Lower lobe of right lung (tissue), 2 donors: ENCODE measurements around the gene CYSTM1. TPM values are rescaled to one million over a fixed set of nuclear protein-coding genes. Genes with fewer than 3 reads are reported as not detected.

Source experiments
- ATAC-seq, 2 donors: fragments of 200-7000 bp; cut with Tn5 transposase; one replicate each; pipeline ENCODE4 v1.9.1; 2020 to 2022; ENCODE audit warnings: mild to moderate bottlenecking in 2 of 2, moderate library complexity in 2 of 2
- DNase-seq: peaks from one replicate; pipeline ENCODE4 v3.0.0-alpha.2; 2020
- H3K27ac ChIP-seq: fragments of 200-600 bp; one replicate; pipeline ENCODE4 v1.8.0; 2022
- H3K27me3 ChIP-seq: fragments of 200-600 bp; one replicate; pipeline ENCODE4 v1.8.0; 2022; ENCODE audit warnings: low read depth
- H3K36me3 ChIP-seq: fragments of 200-600 bp; one replicate; pipeline ENCODE4 v1.8.0; 2022; ENCODE audit warnings: mild to moderate bottlenecking
- H3K4me1 ChIP-seq: fragments of 200-600 bp; one replicate; pipeline ENCODE4 v1.8.0; 2022
- H3K4me3 ChIP-seq: fragments of 200-600 bp; one replicate; pipeline ENCODE4 v1.8.0; 2022; ENCODE audit warnings: mild to moderate bottlenecking
- H3K9me3 ChIP-seq: fragments of 200-600 bp; one replicate; pipeline ENCODE4 v1.8.0; 2022
- intact Hi-C: fragments of 100-400 bp; cut with DNase I; formaldehyde crosslinking; loops from one replicate; pipeline ENCODE4 v1.11.0; 2022
- total RNA-seq: library from RNA; stranded (reverse); fragmentation: NEBNext Ultra II Directional; extraction: Animal tissue kit (Norgen Biotek cat#: 25700); gene quantifications from one replicate; pipeline ENCODE4 v1.2.1, GENCODE V29; 2021
- TF ChIP-seq, protein P1 (sequence below): fragments of 200-600 bp; IDR thresholded peaks from one replicate; pipeline ENCODE4 v1.8.0; 2022; ENCODE audit warnings: antibody characterized with exemption, mild to moderate bottlenecking
- donor health status: DM: no; HTN: yes; CAD: no; lungs with severe emphysema.

CYSTM1 gene
- total RNA-seq, 1 donor from 2014 or later: 80.4 TPM

DNA sequence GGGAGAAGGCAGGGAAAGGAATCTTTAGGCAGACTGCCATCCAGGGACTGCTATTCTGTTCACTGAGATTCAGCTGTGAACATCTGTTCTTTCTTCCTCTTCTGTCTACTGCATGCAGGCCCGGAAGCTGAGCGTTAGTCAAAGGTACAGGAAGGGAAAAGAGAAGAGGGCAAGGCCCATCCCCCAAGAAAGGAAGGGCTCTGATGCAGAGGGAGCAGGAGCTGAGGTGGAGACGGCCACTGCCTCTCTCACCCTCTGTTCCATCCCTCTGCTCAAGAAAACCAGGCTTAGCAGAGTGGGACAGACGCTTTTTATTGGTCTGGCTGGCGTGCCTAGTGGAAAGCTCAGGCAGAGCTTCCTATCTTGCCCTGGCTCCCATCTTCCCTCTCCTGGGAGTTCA, 70.4 kb downstream of the CYSTM1 start:
- peaks cover 60% of the 10 kb centered on the region for H3K4me1 ChIP-seq
- no peak overlapping the region for H3K4me3 ChIP-seq
- ATAC-seq (no peak), DNase-seq (no peak)
- intact Hi-C loops: no loop called here
- no peaks in the 10 kb centered on the region for H3K27me3 ChIP-seq
- H3K27ac ChIP-seq: peak overlapping the region; percentile 58
- H3K9me3 ChIP-seq: no peaks in the 10 kb centered on the region
- TF ChIP-seq, protein P1, sequence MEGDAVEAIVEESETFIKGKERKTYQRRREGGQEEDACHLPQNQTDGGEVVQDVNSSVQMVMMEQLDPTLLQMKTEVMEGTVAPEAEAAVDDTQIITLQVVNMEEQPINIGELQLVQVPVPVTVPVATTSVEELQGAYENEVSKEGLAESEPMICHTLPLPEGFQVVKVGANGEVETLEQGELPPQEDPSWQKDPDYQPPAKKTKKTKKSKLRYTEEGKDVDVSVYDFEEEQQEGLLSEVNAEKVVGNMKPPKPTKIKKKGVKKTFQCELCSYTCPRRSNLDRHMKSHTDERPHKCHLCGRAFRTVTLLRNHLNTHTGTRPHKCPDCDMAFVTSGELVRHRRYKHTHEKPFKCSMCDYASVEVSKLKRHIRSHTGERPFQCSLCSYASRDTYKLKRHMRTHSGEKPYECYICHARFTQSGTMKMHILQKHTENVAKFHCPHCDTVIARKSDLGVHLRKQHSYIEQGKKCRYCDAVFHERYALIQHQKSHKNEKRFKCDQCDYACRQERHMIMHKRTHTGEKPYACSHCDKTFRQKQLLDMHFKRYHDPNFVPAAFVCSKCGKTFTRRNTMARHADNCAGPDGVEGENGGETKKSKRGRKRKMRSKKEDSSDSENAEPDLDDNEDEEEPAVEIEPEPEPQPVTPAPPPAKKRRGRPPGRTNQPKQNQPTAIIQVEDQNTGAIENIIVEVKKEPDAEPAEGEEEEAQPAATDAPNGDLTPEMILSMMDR: no peak
- peaks cover 45% of the 10 kb centered on the region for H3K36me3 ChIP-seq

DNA sequence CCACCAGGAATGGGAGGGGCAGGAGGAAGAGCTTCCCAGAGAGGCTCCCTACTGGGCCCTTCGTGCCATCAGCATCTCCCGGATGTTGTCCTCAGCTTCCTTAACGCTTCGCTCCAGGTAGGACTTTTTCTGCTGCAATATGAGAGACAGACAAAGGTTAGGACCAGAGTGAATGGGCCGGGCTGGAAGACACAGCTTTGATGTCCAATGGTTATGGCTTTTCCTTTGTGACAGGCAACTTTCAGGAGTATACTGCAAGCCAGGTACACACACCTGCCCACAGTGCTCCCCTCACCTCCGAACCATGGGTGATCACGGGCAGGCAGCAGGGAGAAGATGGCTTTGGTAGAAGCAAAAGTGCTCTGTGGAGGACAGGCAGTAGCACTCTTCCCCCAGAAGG, 70.9 kb downstream of the CYSTM1 start:
- TF ChIP-seq, protein P1: no peak
- Histone ChIP-seq H3K4me1 (peaks cover 60% of the 10 kb centered on the region), H3K9me3 (no peaks in the 10 kb centered on the region), H3K4me3 (no peak overlapping the region), H3K27me3 (no peaks in the 10 kb centered on the region), H3K27ac (peak overlapping the region; percentile 58), H3K36me3 (peaks cover 49% of the 10 kb centered on the region)
- ATAC-seq: no peak
- no peak for DNase-seq
- intact Hi-C loops: no loop called here

DNA sequence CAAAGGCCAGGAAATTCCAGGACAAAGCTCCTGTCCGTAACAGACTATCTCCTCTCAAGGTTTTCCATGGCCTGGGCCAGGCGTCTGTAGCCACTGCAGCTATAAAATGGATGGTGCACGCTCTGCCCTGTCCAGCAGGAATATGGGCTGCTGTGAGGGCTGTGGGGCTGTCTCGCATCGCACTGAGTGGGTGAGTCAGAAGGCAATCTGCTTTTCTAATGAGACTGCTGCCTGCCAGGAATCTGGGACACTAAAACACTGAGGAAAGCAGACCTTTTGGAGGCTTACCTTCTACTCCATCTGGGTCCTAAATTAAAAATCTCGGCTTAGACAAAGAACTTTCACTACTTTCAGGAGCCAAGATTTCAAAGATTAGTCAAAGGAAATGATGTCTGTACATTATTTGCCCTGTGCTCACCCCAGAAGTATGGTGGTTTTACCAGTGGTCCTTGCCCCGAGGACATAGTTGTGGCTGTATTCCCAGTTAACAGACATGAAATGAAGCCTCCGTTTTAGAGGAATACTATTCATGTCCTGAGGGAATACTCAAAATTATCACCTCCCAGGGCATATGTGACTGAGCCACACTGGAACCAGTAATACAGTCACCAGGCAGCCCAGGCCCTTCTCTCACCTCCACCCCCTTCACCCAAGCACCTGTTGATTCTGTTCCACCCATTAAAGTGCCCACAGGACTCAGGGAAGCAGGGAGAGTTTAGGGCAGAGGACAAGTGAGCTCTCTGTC, 71.6 kb downstream of the CYSTM1 start:
- Histone ChIP-seq H3K9me3 (no peaks in the 10 kb centered on the region), H3K36me3 (peaks cover 55% of the 10 kb centered on the region), H3K4me3 (no peak overlapping the region), H3K4me1 (peaks cover 60% of the 10 kb centered on the region), H3K27ac (peak overlapping the region; percentile 58), H3K27me3 (no peaks in the 10 kb centered on the region)
- peak; percentile 27 to 49 for ATAC-seq
- intact Hi-C loops: no loop called here
- TF ChIP-seq, protein P1: no peak
- no peak for DNase-seq

DNA sequence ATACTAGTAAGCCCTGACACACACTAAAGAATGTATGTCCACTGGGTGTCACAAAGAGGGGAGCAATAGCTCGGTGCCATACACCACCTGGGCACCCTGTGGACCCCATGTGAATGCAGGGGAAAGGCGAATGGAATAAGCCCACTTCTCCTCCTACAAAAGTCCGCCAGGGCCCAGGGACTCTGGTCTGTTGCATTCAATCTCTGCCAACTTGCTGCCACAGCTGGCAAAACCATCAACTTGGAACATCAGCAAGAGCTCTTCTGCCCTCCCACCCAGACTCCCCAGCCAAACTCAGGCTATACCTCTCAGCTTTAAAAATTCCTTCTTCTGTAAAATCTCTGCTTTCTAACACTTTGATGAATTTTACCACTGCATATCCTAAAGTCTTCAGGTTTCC, 73.4 kb downstream of the CYSTM1 start:
- Histone ChIP-seq H3K27me3 (no peaks in the 10 kb centered on the region), H3K36me3 (peaks cover 45% of the 10 kb centered on the region), H3K4me1 (peaks cover 61% of the 10 kb centered on the region), H3K4me3 (no peak overlapping the region), H3K27ac (no peak overlapping the region), H3K9me3 (no peaks in the 10 kb centered on the region)
- TF ChIP-seq, protein P1: no peak
- no peak for ATAC-seq
- DNase-seq: no peak
- intact Hi-C loops: no loop called here

DNA sequence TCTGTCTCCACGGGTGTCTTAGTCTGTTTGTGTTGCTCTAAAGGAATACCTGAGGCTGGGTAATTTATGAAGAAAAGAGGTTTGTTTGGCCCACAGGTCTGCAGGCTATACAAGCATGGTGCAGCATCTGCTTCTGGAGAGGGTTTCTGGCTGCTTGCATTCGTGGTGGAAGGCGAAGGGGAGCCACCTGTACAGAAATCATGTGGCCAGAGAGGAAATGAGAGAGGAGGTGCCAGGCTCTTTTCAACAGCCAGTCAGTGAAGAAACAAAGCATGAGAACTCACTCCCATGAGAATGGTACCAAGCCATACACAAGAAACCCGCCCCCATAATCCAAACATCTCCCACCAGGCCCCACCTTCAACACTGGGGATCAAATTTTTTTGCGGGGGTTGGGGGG, 74.5 kb downstream of the CYSTM1 start:
- H3K27ac ChIP-seq: no peak overlapping the region
- H3K36me3 ChIP-seq: peaks cover 39% of the 10 kb centered on the region
- peaks cover 68% of the 10 kb centered on the region for H3K4me1 ChIP-seq
- no peak for ATAC-seq
- intact Hi-C loops: no loop called here
- H3K4me3 ChIP-seq: no peak overlapping the region
- no peak for DNase-seq
- no peaks in the 10 kb centered on the region for H3K9me3 ChIP-seq
- TF ChIP-seq, protein P1: no peak
- H3K27me3 ChIP-seq: no peaks in the 10 kb centered on the region
